GM13976 (cell line): ENCODE measurements around the gene GBP1.

Experiments used
- DNase-seq: peaks from one replicate; pipeline ENCODE4 v3.0.0; 2012; ENCODE audit warnings: low spot score
- in situ Hi-C: fragments of 300-500 bp; cut with MboI; formaldehyde crosslinking; loops from one replicate; pipeline ENCODE4 v1.12.0; 2022; ENCODE audit warnings: low sequenced_read_pairs, mixed read lengths, inconsistent platforms; ENCODE audit not compliant: unreplicated experiment
- TF ChIP-seq, protein P1 (sequence below): IDR thresholded peaks from 2 replicates; pipeline ENCODE4 v1.5.1; 2012; ENCODE audit warnings: borderline replicate concordance, mild to moderate bottlenecking; ENCODE audit not compliant: insufficient read depth; ENCODE audit errors: extremely low read depth, missing control alignments, control extremely low read depth

Gene GBP1

DNA sequence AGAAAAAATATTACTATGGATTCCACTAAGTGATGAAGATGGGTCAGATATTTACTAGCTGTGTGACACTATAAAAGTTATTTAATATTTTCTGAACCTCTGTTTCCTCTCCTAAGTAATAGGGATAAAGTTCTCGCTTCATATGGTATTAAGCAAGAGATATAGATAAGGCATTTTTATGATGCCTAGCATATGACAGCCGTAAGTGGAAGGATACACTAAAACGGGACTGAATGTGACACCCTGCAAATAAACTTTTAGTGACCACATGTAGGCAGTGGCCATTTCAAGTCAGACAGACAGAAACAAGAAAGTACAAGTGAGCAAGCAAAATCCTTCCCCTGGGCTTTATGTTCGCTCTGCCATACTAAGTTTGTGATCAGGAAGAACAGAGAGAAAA lies 56.5 kb downstream of the GBP1 start:
- TF ChIP-seq, protein P1, sequence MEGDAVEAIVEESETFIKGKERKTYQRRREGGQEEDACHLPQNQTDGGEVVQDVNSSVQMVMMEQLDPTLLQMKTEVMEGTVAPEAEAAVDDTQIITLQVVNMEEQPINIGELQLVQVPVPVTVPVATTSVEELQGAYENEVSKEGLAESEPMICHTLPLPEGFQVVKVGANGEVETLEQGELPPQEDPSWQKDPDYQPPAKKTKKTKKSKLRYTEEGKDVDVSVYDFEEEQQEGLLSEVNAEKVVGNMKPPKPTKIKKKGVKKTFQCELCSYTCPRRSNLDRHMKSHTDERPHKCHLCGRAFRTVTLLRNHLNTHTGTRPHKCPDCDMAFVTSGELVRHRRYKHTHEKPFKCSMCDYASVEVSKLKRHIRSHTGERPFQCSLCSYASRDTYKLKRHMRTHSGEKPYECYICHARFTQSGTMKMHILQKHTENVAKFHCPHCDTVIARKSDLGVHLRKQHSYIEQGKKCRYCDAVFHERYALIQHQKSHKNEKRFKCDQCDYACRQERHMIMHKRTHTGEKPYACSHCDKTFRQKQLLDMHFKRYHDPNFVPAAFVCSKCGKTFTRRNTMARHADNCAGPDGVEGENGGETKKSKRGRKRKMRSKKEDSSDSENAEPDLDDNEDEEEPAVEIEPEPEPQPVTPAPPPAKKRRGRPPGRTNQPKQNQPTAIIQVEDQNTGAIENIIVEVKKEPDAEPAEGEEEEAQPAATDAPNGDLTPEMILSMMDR = no peak
- in situ Hi-C loops = no loop called here
- DNase-seq = no peak

DNA sequence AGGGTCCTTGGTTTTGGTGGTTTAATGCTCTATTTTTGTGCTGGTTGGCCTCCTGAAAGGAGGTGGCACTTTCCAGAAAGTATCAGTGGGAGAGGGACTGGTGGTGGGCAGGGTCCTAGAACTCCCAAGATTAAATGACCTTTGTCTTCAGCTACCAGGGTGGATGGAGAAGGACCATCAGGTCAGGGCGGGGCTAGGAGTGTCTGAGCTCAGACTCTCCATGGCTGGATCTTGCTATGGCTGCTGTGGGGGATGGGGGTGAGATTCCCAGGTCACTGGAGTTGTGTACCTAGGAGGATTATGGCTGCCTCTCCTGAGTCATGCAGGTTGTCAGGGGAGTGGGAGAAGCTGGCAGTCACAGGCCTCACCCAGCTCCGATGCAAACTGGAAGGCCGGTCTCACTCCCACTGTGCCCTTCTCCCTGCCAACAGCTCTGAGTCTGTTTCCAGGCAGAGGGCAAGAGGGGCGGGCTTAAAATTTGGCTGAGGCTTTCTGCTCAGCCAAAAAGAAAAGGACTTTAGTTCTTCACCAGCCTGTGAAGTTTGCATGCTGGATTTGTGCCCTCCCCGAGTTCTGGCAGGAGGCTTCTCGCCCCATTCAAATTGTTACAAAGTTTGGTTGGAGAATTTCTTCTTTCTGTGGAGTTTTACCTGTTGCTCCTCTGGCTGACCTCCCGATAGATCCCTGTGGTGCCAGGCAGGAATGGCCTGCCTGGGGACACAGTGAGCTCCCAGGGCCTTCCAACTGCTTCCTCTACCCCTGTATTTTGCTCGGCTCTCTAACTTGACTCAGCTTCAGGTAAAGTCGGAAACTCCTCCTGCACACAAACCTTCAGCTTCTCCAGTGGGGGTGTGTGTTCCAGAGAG lies 59.5 kb downstream of the GBP1 start:
- TF ChIP-seq, protein P1 = no peak
- DNase-seq = no peak
- in situ Hi-C loops = no loop called here
